B cell (primary cell): ENCODE data around the gene SLC30A2. TPM values are rescaled to one million over a fixed set of nuclear protein-coding genes. Genes with fewer than 3 reads are reported as not detected.

Source experiments
- ATAC-seq: fragments of 200-7000 bp; cut with Tn5 transposase; one replicate; pipeline ENCODE4 v1.10.0; 2021; ENCODE audit warnings: low read depth, mild to moderate bottlenecking, moderate number of reproducible peaks, moderate library complexity
- CTCF ChIA-PET: fragments of 350-600 bp; sonication (Branson Sonifier 250); formaldehyde crosslinking; loops from one replicate; lab custom pipeline; 2021; ENCODE audit warnings: antibody characterized with exemption, inconsistent platforms; lab: Charles Lee
- POLR2A ChIA-PET: fragments of 350-600 bp; sonication (Branson Sonifier 250); formaldehyde crosslinking; loops from one replicate; lab custom pipeline; 2021; ENCODE audit warnings: antibody characterized with exemption; lab: Charles Lee
- DNase-seq: peaks from one replicate; pipeline ENCODE4 v3.0.0; 2013
- H2AFZ ChIP-seq: 2 replicates; pipeline ENCODE4 v1.6.1; 2012; ENCODE audit warnings: mild to moderate bottlenecking, low read depth, low read length; ENCODE audit not compliant: insufficient read depth, poor library complexity, severe bottlenecking
- H3K27ac ChIP-seq, 2 donors: 1 replicate in 1 of 2; 2 replicates in 1 of 2; pipeline ENCODE4 v1.5.1; 2012 to 2013; ENCODE audit warnings: low read length in 2 of 2, mild to moderate bottlenecking in 2 of 2, moderate library complexity in 1 of 2
- H3K27me3 ChIP-seq, 4 experiments: fragments of 200-600 bp in 1 of 4; sonication (generic) in 1 of 4; replicated peaks in 1 of 4; 1 replicate in 2 of 4; 2 replicates in 2 of 4; pipeline versions ENCODE4 v1.6.1 to v1.7.0; 2013 to 2016; ENCODE audit warnings: low read length in 3 of 4, mild to moderate bottlenecking in 2 of 4, mixed read lengths in 1 of 4, moderate library complexity in 1 of 4; ENCODE audit not compliant: insufficient read depth in 4 of 4, control insufficient read depth in 3 of 4; ENCODE audit errors: control extremely low read depth in 1 of 4
- H3K36me3 ChIP-seq, 2 experiments: replicated peaks in 1 of 2; 1 replicate in 1 of 2; 2 replicates in 1 of 2; pipeline versions ENCODE4 v1.6.1 to v1.7.1; 2013; ENCODE audit warnings: low read length in 1 of 2; ENCODE audit not compliant: insufficient read depth in 2 of 2, control insufficient read depth in 1 of 2; ENCODE audit errors: control extremely low read depth in 1 of 2, extremely low read depth in 1 of 2
- H3K4me1 ChIP-seq, 2 donors: fragments of 200-600 bp in 1 of 2; sonication (generic) in 1 of 2; 1 replicate in 1 of 2; 2 replicates in 1 of 2; pipeline versions ENCODE4 v1.5.1 to v1.6.1; 2013 to 2017; ENCODE audit warnings: low read length in 2 of 2; ENCODE audit not compliant: control insufficient read depth in 2 of 2, insufficient read depth in 2 of 2
- H3K4me2 ChIP-seq: replicated peaks from 2 replicates; pipeline ENCODE3; 2012; ENCODE audit warnings: mild to moderate bottlenecking, low read depth, low read length; ENCODE audit not compliant: poor library complexity, severe bottlenecking
- H3K4me3 ChIP-seq, 5 experiments: fragments of 200-600 bp in 1 of 5; sonication (generic) in 1 of 5; 1 replicate in 3 of 5; 2 replicates in 2 of 5; pipeline versions ENCODE4 v1.5.1 to v1.7.0; 2011 to 2016; ENCODE audit warnings: low read length in 4 of 5, mild to moderate bottlenecking in 4 of 5, low read depth in 2 of 5, control low read depth in 1 of 5, moderate library complexity in 1 of 5; ENCODE audit not compliant: insufficient read depth in 1 of 5; ENCODE audit errors: control extremely low read depth in 1 of 5, extremely low read depth in 1 of 5
- H3K79me2 ChIP-seq: fragments of 200-600 bp; sonication (generic); one replicate; pipeline ENCODE4 v1.6.0; 2016; ENCODE audit warnings: low read length; ENCODE audit not compliant: control insufficient read depth, insufficient read depth
- H3K9ac ChIP-seq: fragments of 200-600 bp; sonication (generic); 2 replicates; pipeline ENCODE4 v1.6.1; 2017; ENCODE audit warnings: mild to moderate bottlenecking, low read length, moderate library complexity
- H3K9me3 ChIP-seq, 3 donors: one replicate each; pipeline versions ENCODE4 v1.6.1 to v1.7.1; 2013; ENCODE audit warnings: low read length in 2 of 3; ENCODE audit not compliant: control insufficient read depth in 2 of 3, insufficient read depth in 1 of 3; ENCODE audit errors: control extremely low read depth in 1 of 3
- H4K20me1 ChIP-seq: 2 replicates; pipeline ENCODE4 v1.6.0; 2012; ENCODE audit warnings: mild to moderate bottlenecking, low read length; ENCODE audit not compliant: insufficient read depth, control insufficient read depth, poor library complexity, severe bottlenecking
- H3K27ac Mint-ChIP-seq: one replicate; pipeline ENCODE4 v1.8.0; 2021; ENCODE audit warnings: mixed read lengths
- H3K27me3 Mint-ChIP-seq: one replicate; pipeline ENCODE4 v1.8.0; 2021; ENCODE audit warnings: mixed read lengths
- H3K4me1 Mint-ChIP-seq: one replicate; pipeline ENCODE4 v1.8.0; 2021; ENCODE audit warnings: mixed read lengths
- H3K4me3 Mint-ChIP-seq: one replicate; pipeline ENCODE4 v1.8.0; 2021; ENCODE audit warnings: mixed read lengths
- H3K9me3 Mint-ChIP-seq: one replicate; pipeline ENCODE4 v1.8.0; 2022; ENCODE audit warnings: mixed read lengths; ENCODE audit not compliant: insufficient read depth
- CTCF ChIP-seq: fragments of 200-600 bp; IDR thresholded peaks from one replicate; pipeline ENCODE4 v1.8.0; 2022; ENCODE audit warnings: antibody characterized with exemption, mild to moderate bottlenecking
- EZH2 ChIP-seq: IDR thresholded peaks from 2 replicates; pipeline ENCODE4 v1.6.1; 2012; ENCODE audit warnings: borderline replicate concordance, low read depth, mild to moderate bottlenecking, moderate library complexity, low read length; ENCODE audit not compliant: insufficient read depth, poor library complexity, severe bottlenecking
- WGBS: methylation state at CpG from one replicate; pipeline ENCODE4 v1.1.5; 2013; ENCODE audit warnings: missing lambda C conversion rate; ENCODE audit not compliant: insufficient coverage; 5-methylcytosine and 5-hydroxymethylcytosine counted together
- intact Hi-C: fragments of 100-400 bp; cut with micrococcal nuclease; formaldehyde crosslinking; loops from one replicate; pipeline ENCODE4 v1.10.0; 2022
- polyA plus RNA-seq: library from polyadenylated mRNA; depleted of rRNA; stranded (reverse); fragments of >200 nt; gene quantifications from 2 replicates; pipeline ENCODE4 v1.2.3, GENCODE V29; 2012
- total RNA-seq, 2 donors: library from RNA; stranded (reverse); fragments of 120-200 nt in 1 of 2; gene quantifications; 1 replicate in 1 of 2; 2 replicates in 1 of 2; pipeline versions ENCODE4 v1.2.3 to v1.2.4, GENCODE V29; 2013 to 2022

The SLC30A2 gene
- total and polyA plus RNA-seq, 2 donors (not counting 1 experiment from before 2014, with no cell fraction given), result not detected

GRCh38 chr1:26043765-26044164 lies 2.2 kb downstream of the SLC30A2 start:
- Histone ChIP-seq H3K9me3 (peaks cover 0 to 3% (median 0%) of the 10 kb centered on the region in 3 donors), H3K4me3 (no peak overlapping the region), H3K27me3 (peaks cover 0 to 57% (median 22%) of the 10 kb centered on the region in 4 experiments), H3K27ac (no peak overlapping the region), H3K9ac (no peak overlapping the region), H3K4me1 (peaks cover 0 to 3% of the 10 kb centered on the region in 2 donors), H3K36me3 (no peaks in the 10 kb centered on the region), H3K4me2 (no peak overlapping the region), H3K79me2 (no peaks in the 10 kb centered on the region), H4K20me1 (no peaks in the 10 kb centered on the region), H2AFZ (no peak overlapping the region)
- no peak for DNase-seq
- H3K27me3 Mint-ChIP-seq, result peaks cover 42% of the 10 kb centered on the region
- H3K27ac Mint-ChIP-seq, result no peak overlapping the region
- TF ChIP-seq EZH2 (no peak), CTCF (no peak)
- ChIA-PET POLR2A (no interaction called here), CTCF (interaction anchor here (1.0 to 1.4 kb wide), 2 partner anchors 7 to 9 kb away, joined by 3 read pairs; no protein-coding TSS in a partner anchor)
- no CpG with 5 or more reads among the region's 2 CpGs for WGBS
- no peak for ATAC-seq
- peaks cover 2% of the 10 kb centered on the region for H3K4me1 Mint-ChIP-seq
- H3K9me3 Mint-ChIP-seq, result no peaks in the 10 kb centered on the region
- intact Hi-C loops, result no loop called here
- no peak overlapping the region for H3K4me3 Mint-ChIP-seq

- ATAC-seq, result no peak
These were observed 3.9 kb downstream of the SLC30A2 start for GRCh38 chr1:26041978-26042377.

More at GRCh38 chr1:26041978-26042377, 3.9 kb downstream of the SLC30A2 start:
- Histone ChIP-seq H3K79me2 (no peaks in the 10 kb centered on the region), H4K20me1 (no peaks in the 10 kb centered on the region), H2AFZ (no peak overlapping the region), H3K27me3 (peaks cover 0 to 45% (median 14%) of the 10 kb centered on the region in 4 experiments), H3K27ac (no peak overlapping the region), H3K36me3 (no peaks in the 10 kb centered on the region), H3K4me2 (no peak overlapping the region), H3K4me3 (no peak overlapping the region), H3K9me3 (peaks cover 0 to 3% (median 0%) of the 10 kb centered on the region in 3 donors), H3K9ac (no peak overlapping the region), H3K4me1 (peaks cover 0 to 3% of the 10 kb centered on the region in 2 donors)
- ChIA-PET CTCF (no interaction called here), POLR2A (no interaction called here)
- TF ChIP-seq CTCF, result no peak
- TF ChIP-seq EZH2, result no peak
- 100% methylated on average over 2 of the region's 4 CpGs for WGBS
- H3K4me3 Mint-ChIP-seq, result no peak overlapping the region
- H3K27ac Mint-ChIP-seq, result no peak overlapping the region
- intact Hi-C loops, result no loop called here
- no peak for DNase-seq
- no peaks in the 10 kb centered on the region for H3K9me3 Mint-ChIP-seq
- H3K27me3 Mint-ChIP-seq, result peaks cover 31% of the 10 kb centered on the region
- H3K4me1 Mint-ChIP-seq, result peaks cover 2% of the 10 kb centered on the region
